Endodermal cell (in vitro differentiated cells): ENCODE results near the gene C17orf100. TPM values are rescaled to one million over a fixed set of nuclear protein-coding genes. Genes with fewer than 3 reads are reported as not detected.

ENCODE experiments used
- DNase-seq: peaks from one replicate; pipeline ENCODE4 v3.0.0-alpha.2; 2017
- H3K27ac ChIP-seq: 2 replicates; pipeline ENCODE4 v1.5.1; 2013; ENCODE audit warnings: mild to moderate bottlenecking, low read depth, low read length, moderate library complexity
- H3K27me3 ChIP-seq: 2 replicates; pipeline ENCODE4 v1.6.1; 2013; ENCODE audit warnings: mild to moderate bottlenecking, low read length, moderate library complexity; ENCODE audit not compliant: insufficient read depth, control insufficient read depth, poor library complexity, severe bottlenecking
- H3K36me3 ChIP-seq: 2 replicates; pipeline ENCODE4 v1.7.0; 2013; ENCODE audit warnings: mild to moderate bottlenecking, low read length, moderate library complexity; ENCODE audit not compliant: control insufficient read depth, insufficient read depth
- H3K4me1 ChIP-seq: one replicate; pipeline ENCODE4 v1.7.0; 2013; ENCODE audit warnings: low read length; ENCODE audit not compliant: control insufficient read depth, insufficient read depth
- H3K4me3 ChIP-seq: 2 replicates; pipeline ENCODE4 v1.5.1; 2013; ENCODE audit warnings: mild to moderate bottlenecking, low read length, moderate library complexity
- H3K9ac ChIP-seq: 2 replicates; pipeline ENCODE4 v1.6.1; 2013; ENCODE audit warnings: mild to moderate bottlenecking, low read length, moderate library complexity; ENCODE audit not compliant: poor library complexity, severe bottlenecking; ENCODE audit errors: extremely low read depth
- H3K9me3 ChIP-seq: 2 replicates; pipeline ENCODE4 v1.6.1; 2013; ENCODE audit warnings: mild to moderate bottlenecking, low read length, moderate library complexity; ENCODE audit not compliant: control insufficient read depth
- H3K27ac Mint-ChIP-seq: 2 replicates; pipeline ENCODE4 v1.8.0; 2020; ENCODE audit warnings: mixed read lengths
- H3K27me3 Mint-ChIP-seq: 2 replicates; pipeline ENCODE4 v1.8.0; 2021; ENCODE audit warnings: mild to moderate bottlenecking, mixed read lengths; ENCODE audit not compliant: insufficient read depth
- H3K36me3 Mint-ChIP-seq: 2 replicates; pipeline ENCODE4 v1.8.0; 2020; ENCODE audit warnings: low read depth, mixed read lengths
- H3K4me1 Mint-ChIP-seq: 2 replicates; pipeline ENCODE4 v1.8.0; 2020; ENCODE audit warnings: mixed read lengths
- H3K4me3 Mint-ChIP-seq: 2 replicates; pipeline ENCODE4 v1.8.0; 2020; ENCODE audit warnings: mild to moderate bottlenecking, moderate library complexity, mixed read lengths
- H3K9me3 Mint-ChIP-seq: 2 replicates; pipeline ENCODE4 v1.8.0; 2020; ENCODE audit warnings: mild to moderate bottlenecking, mixed read lengths
- WGBS, 2 experiments: methylation state at CpG; one replicate each; pipeline versions ENCODE4 v1.1.5 to v1.1.7; 2013; ENCODE audit warnings: missing lambda C conversion rate in 2 of 2, mixed read lengths in 1 of 2; ENCODE audit not compliant: insufficient coverage in 1 of 2, insufficient read length in 1 of 2; 5-methylcytosine and 5-hydroxymethylcytosine counted together
- total RNA-seq, 2 donors: library from RNA; stranded (reverse); fragmentation: NEBNext Ultra II Directional in 1 of 2; extraction: Animal tissue kit (Norgen Biotek cat#: 25700) in 1 of 2; gene quantifications; 2 replicates in 1 of 2; 3 replicates in 1 of 2; pipeline ENCODE4 v1.2.1, GENCODE V29; 2021
- TF ChIP-seq, protein P1 (sequence below): fragments of 200-600 bp; sonication (generic); conservative IDR thresholded peaks from 2 replicates; pipeline ENCODE4 v1.5.0; 2021; ENCODE audit warnings: antibody characterized with exemption, mild to moderate bottlenecking

C17orf100 gene
- total RNA-seq, 2 donors from 2014 or later, result 2.7 to 3.0 TPM

DNA sequence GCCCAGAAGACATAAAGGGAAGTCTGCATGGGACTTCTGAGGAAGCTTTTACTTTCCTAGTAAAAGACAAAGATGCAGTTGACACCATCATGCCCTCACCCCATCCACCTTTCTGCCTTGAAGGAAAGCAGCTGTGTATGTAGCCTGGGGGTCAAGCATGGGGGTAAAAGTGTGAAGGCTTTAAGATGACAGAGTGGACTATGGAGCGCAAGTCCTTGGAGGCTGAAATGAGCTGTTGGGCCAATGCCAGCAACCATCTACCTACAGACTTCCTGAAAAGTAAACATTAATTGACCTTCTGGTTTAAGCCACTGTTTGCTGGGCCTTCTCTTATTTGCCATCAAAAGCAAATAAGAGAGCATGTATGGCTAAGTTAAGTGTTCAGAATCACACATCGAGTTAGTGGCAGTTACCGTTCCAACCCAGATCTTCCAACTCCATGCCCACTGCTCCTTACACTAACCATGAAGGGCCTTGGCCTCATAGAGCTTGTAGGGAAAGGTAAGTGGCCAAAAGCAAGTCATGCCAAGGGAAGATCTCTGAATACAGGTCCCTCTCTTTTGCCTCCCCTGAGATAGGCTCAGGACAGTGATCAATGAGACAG is 31.6 kb downstream of the C17orf100 start:
- H3K9me3 Mint-ChIP-seq, result no peaks in the 10 kb centered on the region
- Histone ChIP-seq H3K4me1 (peaks cover 9% of the 10 kb centered on the region), H3K9me3 (no peaks in the 10 kb centered on the region), H3K27me3 (no peaks in the 10 kb centered on the region), H3K27ac (no peak overlapping the region), H3K4me3 (no peak overlapping the region), H3K36me3 (no peaks in the 10 kb centered on the region), H3K9ac (no peak overlapping the region)
- H3K27me3 Mint-ChIP-seq, result peaks cover 8% of the 10 kb centered on the region
- H3K4me1 Mint-ChIP-seq, result peaks cover 26% of the 10 kb centered on the region
- WGBS, 2 experiments, result 98 to 100% methylated on average over 2 to 3 of the region's 3 CpGs
- TF ChIP-seq, protein P1, sequence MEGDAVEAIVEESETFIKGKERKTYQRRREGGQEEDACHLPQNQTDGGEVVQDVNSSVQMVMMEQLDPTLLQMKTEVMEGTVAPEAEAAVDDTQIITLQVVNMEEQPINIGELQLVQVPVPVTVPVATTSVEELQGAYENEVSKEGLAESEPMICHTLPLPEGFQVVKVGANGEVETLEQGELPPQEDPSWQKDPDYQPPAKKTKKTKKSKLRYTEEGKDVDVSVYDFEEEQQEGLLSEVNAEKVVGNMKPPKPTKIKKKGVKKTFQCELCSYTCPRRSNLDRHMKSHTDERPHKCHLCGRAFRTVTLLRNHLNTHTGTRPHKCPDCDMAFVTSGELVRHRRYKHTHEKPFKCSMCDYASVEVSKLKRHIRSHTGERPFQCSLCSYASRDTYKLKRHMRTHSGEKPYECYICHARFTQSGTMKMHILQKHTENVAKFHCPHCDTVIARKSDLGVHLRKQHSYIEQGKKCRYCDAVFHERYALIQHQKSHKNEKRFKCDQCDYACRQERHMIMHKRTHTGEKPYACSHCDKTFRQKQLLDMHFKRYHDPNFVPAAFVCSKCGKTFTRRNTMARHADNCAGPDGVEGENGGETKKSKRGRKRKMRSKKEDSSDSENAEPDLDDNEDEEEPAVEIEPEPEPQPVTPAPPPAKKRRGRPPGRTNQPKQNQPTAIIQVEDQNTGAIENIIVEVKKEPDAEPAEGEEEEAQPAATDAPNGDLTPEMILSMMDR, result no peak
- H3K36me3 Mint-ChIP-seq, result no peaks in the 10 kb centered on the region
- no peak overlapping the region for H3K4me3 Mint-ChIP-seq
- no peak for DNase-seq
- no peak overlapping the region for H3K27ac Mint-ChIP-seq

DNA sequence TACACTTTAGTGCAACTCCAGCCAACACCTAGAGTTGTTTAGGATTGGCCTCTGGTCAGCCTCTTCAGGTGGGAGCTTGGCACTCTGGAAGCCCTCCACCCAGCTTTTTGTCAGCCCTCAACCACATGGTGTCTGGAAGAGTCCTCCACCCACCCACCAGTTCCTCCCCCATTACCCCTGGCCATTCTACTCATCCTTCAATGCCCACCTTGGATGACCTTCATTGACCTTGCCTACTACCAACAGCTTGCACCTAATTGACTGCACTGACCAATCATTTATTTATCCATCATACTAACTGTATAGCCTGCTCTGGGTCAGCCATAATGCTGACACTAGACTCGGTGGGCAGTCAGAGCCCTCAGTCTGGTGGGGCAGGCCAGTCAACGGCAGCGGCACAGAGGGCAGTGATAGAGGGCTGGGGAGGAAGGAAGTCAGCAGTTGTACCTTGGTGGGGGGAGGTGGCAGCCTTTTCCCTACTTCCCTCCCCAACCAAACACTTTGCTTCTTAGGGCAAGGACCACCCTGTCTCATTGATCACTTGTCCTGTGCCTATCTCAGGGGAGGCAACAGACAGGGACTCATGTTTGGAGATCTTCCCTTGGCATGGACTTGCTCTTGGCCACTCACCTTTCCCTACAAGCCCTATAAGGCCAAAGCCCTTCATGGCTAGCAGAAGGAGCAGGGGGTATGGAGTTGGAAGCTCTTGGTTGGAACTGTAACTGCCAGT is 32.3 kb downstream of the C17orf100 start:
- H3K27ac Mint-ChIP-seq, result peak overlapping the region; percentile 45

DNA sequence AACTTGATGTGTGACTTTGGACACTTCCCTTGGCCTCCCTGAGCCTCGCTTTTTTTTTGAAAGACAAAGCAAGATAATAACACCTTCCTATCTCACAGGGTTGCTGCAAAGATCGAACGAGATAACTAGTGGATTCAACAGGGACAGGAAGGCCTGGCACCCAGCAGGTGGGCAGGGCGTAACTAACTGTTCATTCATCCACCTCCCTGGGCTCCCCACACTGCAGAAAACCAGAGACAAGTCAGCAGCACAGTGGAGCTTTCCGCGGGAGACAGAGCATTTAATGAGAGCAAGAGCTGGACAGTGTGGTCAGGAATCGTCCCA is 32.9 kb downstream of the C17orf100 start:
- peaks cover 9% of the 10 kb centered on the region for H3K4me1 ChIP-seq
- no peak overlapping the region for H3K4me3 ChIP-seq
- 67 to 84% methylated on average over 3 to 7 of the region's 7 CpGs for WGBS, 2 experiments
- Mint-ChIP-seq H3K4me1 (peaks cover 26% of the 10 kb centered on the region), H3K9me3 (no peaks in the 10 kb centered on the region), H3K27me3 (peaks cover 5% of the 10 kb centered on the region), H3K27ac (peak overlapping the region; percentile 45), H3K4me3 (peak overlapping the region; percentile 5), H3K36me3 (no peaks in the 10 kb centered on the region)
- H3K9ac ChIP-seq, result no peak overlapping the region
- no peaks in the 10 kb centered on the region for H3K27me3 ChIP-seq
- no peaks in the 10 kb centered on the region for H3K36me3 ChIP-seq
- no peak overlapping the region for H3K27ac ChIP-seq
- peak; percentile 81 for DNase-seq
- no peaks in the 10 kb centered on the region for H3K9me3 ChIP-seq
- TF ChIP-seq, protein P1, result no peak

More for the DNA sequence above, 32.3 kb downstream of the C17orf100 start:
- Mint-ChIP-seq H3K27me3 (peaks cover 5% of the 10 kb centered on the region), H3K36me3 (no peaks in the 10 kb centered on the region), H3K9me3 (no peaks in the 10 kb centered on the region), H3K4me3 (peak overlapping the region; percentile 5), H3K4me1 (peaks cover 26% of the 10 kb centered on the region)
- no peak overlapping the region for H3K4me3 ChIP-seq
- no peak overlapping the region for H3K27ac ChIP-seq
- no peaks in the 10 kb centered on the region for H3K27me3 ChIP-seq
- WGBS, 2 experiments, result 97% methylated on average over 3 of the region's 3 CpGs; no CpG with 5 or more reads in 1 of the 2 experiments
- DNase-seq, result no peak
- TF ChIP-seq, protein P1, result no peak
- H3K4me1 ChIP-seq, result peaks cover 9% of the 10 kb centered on the region
- no peak overlapping the region for H3K9ac ChIP-seq
- H3K9me3 ChIP-seq, result no peaks in the 10 kb centered on the region
- H3K36me3 ChIP-seq, result no peaks in the 10 kb centered on the region
